Heart left ventricle (tissue), 16 donors: Measurements from ENCODE around the gene FAM3B. TPM values are rescaled to one million over a fixed set of nuclear protein-coding genes. Genes with fewer than 3 reads are reported as not detected.

Experiments used
- ATAC-seq, 4 donors: fragments of 200-7000 bp; cut with Tn5 transposase; one replicate each; pipeline ENCODE4 v1.9.1; 2020 to 2022; ENCODE audit warnings: moderate library complexity in 4 of 4, mild to moderate bottlenecking in 3 of 4, moderate number of reproducible peaks in 1 of 4
- DNase-seq, 5 donors: peaks; one replicate each; pipeline ENCODE4 v3.0.0-alpha.2; 2020
- H3K27ac ChIP-seq, 12 donors: fragments of 200-600 bp; sonication (generic) in 4 of 12; one replicate each; pipeline versions ENCODE4 v1.5.0 to v1.8.0; 2016 to 2022; ENCODE audit warnings: mild to moderate bottlenecking in 2 of 12
- H3K27me3 ChIP-seq, 9 donors: fragments of 200-600 bp; sonication (generic) in 2 of 9; one replicate each; pipeline versions ENCODE4 v1.5.1 to v1.8.0; 2016 to 2022; ENCODE audit warnings: mild to moderate bottlenecking in 3 of 9
- H3K36me3 ChIP-seq, 9 donors: fragments of 200-600 bp; sonication (generic) in 2 of 9; one replicate each; pipeline versions ENCODE4 v1.5.0 to v1.8.0; 2018 to 2022; ENCODE audit warnings: mild to moderate bottlenecking in 2 of 9
- H3K4me1 ChIP-seq, 12 donors: fragments of 200-600 bp; sonication (generic) in 4 of 12; one replicate each; pipeline versions ENCODE4 v1.5.0 to v1.8.0; 2016 to 2022; ENCODE audit warnings: mild to moderate bottlenecking in 3 of 12
- H3K4me3 ChIP-seq, 12 donors: fragments of 200-600 bp; sonication (generic) in 4 of 12; one replicate each; pipeline versions ENCODE4 v1.5.0 to v1.8.0; 2017 to 2022; ENCODE audit warnings: mild to moderate bottlenecking in 9 of 12, moderate library complexity in 4 of 12
- H3K9me3 ChIP-seq, 12 donors: fragments of 200-600 bp; sonication (generic) in 4 of 12; one replicate each; pipeline versions ENCODE4 v1.5.0 to v1.8.0; 2016 to 2022; ENCODE audit warnings: mild to moderate bottlenecking in 1 of 12
- CTCF ChIP-seq, 12 donors: fragments of 200-600 bp; sonication (generic) in 4 of 12; IDR thresholded peaks; one replicate each; pipeline versions ENCODE4 v1.5.0 to v1.8.0; 2018 to 2022; ENCODE audit warnings: antibody characterized with exemption in 12 of 12, mild to moderate bottlenecking in 5 of 12
- POLR2A ChIP-seq, 2 donors: fragments of 450-650 bp; IDR thresholded peaks; one replicate each; pipeline ENCODE4 v1.6.1; 2017; ENCODE audit warnings: antibody characterized with exemption in 2 of 2, mild to moderate bottlenecking in 2 of 2, moderate library complexity in 2 of 2
- WGBS, 4 donors: extraction: QIAGEN DNeasy Blood & Tissue Kit in 2 of 4; methylation state at CpG; one replicate each; pipeline versions ENCODE4 v1.1.5 to v1.1.7; 2013 to 2018; 5-methylcytosine and 5-hydroxymethylcytosine counted together
- intact Hi-C, 10 donors: fragments of 100-400 bp; cut with DNase I; formaldehyde crosslinking; loops; one replicate each; pipeline versions ENCODE4 v1.11.1 to v1.14.2; 2022
- polyA plus RNA-seq, 2 donors: library from polyadenylated mRNA; stranded (reverse); fragments of 200-250 nt; gene quantifications; one replicate each; pipeline ENCODE4 v1.2.3, GENCODE V29; 2013
- total RNA-seq, 9 donors: library from RNA; depleted of rRNA in 2 of 9; stranded (reverse); fragments of >200 nt in 2 of 9; fragmentation: NEBNext Ultra II Directional in 3 of 9; extraction: Animal tissue kit (Norgen Biotek cat#: 25700) in 3 of 9; gene quantifications; one replicate each; pipeline versions ENCODE4 v1.1.0 to v1.2.4, GENCODE V29; 2016 to 2023
- donor health status: ischemic (EF 13 %, LVEDD 7.1; RV severe dilation, severe dysfunction).
- donor health status: healthy with polysubstance abuse.
- donor health status: DM: no; HTN: yes; CAD: no.
- donor health status: DM: no; HTN: no; CAD: no.
- donor health status: ischemic (EF 25% LVEDD 6.9; RV normal size, moderate dysfunction).
- donor health status: ischemic (EF 25% LVEDD 5.7; RV mildly dilated, moderate dysfunction).
- donor health status: healthy.
- donor health status: DM: yes; HTN: yes; CAD: no.
- donor health status: ischemic (EF 35%, LVEDD 5.7; RV mildly dilated, moderate dysfunction).
- donor health status: nonischemic (EF 11% LVEDD 7.7; RV severe dilation, severe dysfunction).
- donor health status: DM: yes; HTN: yes; CAD: no.
- donor health status: PGD.
- donor health status: ischemic (EF 29% LVEDD 5.4; RV normal size, mild dysfunction).
- donor health status: nonischemic (EF 23%, LVEDD 6.1; RV moderate dilation, normal function).

FAM3B gene
- total and polyA plus RNA-seq, 11 donors: 0.10 to 0.54 TPM; not detected in 9

GRCh38 chr21:41361786-41362604 lies 45.4 kb downstream of the FAM3B start, which contains the start of gene MX2:
Gene MX2, plus strand, starts transcription at chr21:41362027. Its CDS starts 14,880 bp downstream, at chr21:41376907.
- Histone ChIP-seq H3K36me3 (peaks cover 0 to 19% (median 0%) of the 10 kb centered on the region in 9 donors), H3K4me3 (peak within 1 kb of the TSS; percentile 16 to 70 (median 55)), H3K4me1 (peaks cover 0 to 43% (median 16%) of the 10 kb centered on the region in 12 donors), H3K27ac (peak within 1 kb of the TSS; percentile 80 to 98 (median 94)), H3K9me3 (no peaks in the 10 kb centered on the region), H3K27me3 (peaks cover 0 to 4% (median 0%) of the 10 kb centered on the region in 9 donors)
- WGBS, 4 donors: 25 to 32% (median 28%) methylated on average over 24 of the region's 24 CpGs
- DNase-seq: peak; percentile 79 to 84 (median 81)
- ATAC-seq: peak; percentile 85 to 94 (median 88)
- no peak for TF ChIP-seq CTCF (IDR thresholded peaks at IDR 0.05)
- TF ChIP-seq POLR2A (IDR thresholded peaks at IDR 0.05): no peak
- intact Hi-C loops: loop anchor here in 4 of 10 donors (5.0 to 10.0 kb wide), 4 partner anchors 55 to 197 kb away; partner anchors contain the start of genes BACE2 (in 2 of the 4) and MX1 (in 1 of the 4)

GRCh38 chr21:41362605-41363369 lies 46.2 kb downstream of the FAM3B start:
- no peak for TF ChIP-seq CTCF (IDR thresholded peaks at IDR 0.05)
- no peak for TF ChIP-seq POLR2A (IDR thresholded peaks at IDR 0.05)
- 81 to 85% (median 82%) methylated on average over 16 of the region's 16 CpGs for WGBS, 4 donors
- peaks cover 0 to 50% (median 20%) of the 10 kb centered on the region in 12 donors for H3K4me1 ChIP-seq
- intact Hi-C loops: loop anchor here in 4 of 10 donors (5.0 to 10.0 kb wide), 4 partner anchors 55 to 198 kb away; partner anchors contain the start of genes BACE2 (in 2 of the 4) and MX1 (in 1 of the 4)
- peak in 2 of 4 donors; percentile 1 for ATAC-seq
- no peak for DNase-seq
- peaks cover 0 to 23% (median 0%) of the 10 kb centered on the region in 9 donors for H3K36me3 ChIP-seq
- no peaks in the 10 kb centered on the region for H3K9me3 ChIP-seq
- H3K27me3 ChIP-seq: peaks cover 0 to 4% (median 0%) of the 10 kb centered on the region in 9 donors
- H3K27ac ChIP-seq: peak overlapping the region; percentile 80 to 98 (median 94)
- H3K4me3 ChIP-seq: peak overlapping the region; percentile 3 to 70 (median 55)

GRCh38 chr21:41363370-41364270 lies 47.0 kb downstream of the FAM3B start:
- TF ChIP-seq POLR2A (IDR thresholded peaks at IDR 0.05) (no peak), CTCF (IDR thresholded peaks at IDR 0.05) (no peak)
- Histone ChIP-seq H3K4me3 (peak overlapping the region in 5 of 12 donors; percentile 56 to 70 (median 67)), H3K9me3 (no peaks in the 10 kb centered on the region), H3K36me3 (peaks cover 0 to 26% (median 0%) of the 10 kb centered on the region in 9 donors), H3K27me3 (peaks cover 0 to 5% (median 0%) of the 10 kb centered on the region in 9 donors), H3K4me1 (peaks cover 0 to 59% (median 23%) of the 10 kb centered on the region in 12 donors), H3K27ac (peak overlapping the region in 8 of 12 donors; percentile 84 to 98 (median 94))
- no peak for DNase-seq
- ATAC-seq: no peak
- intact Hi-C loops: loop anchor here in 4 of 10 donors (5.0 to 10.0 kb wide), 4 partner anchors 54 to 199 kb away; partner anchors contain the start of genes BACE2 (in 2 of the 4) and MX1 (in 1 of the 4)
- WGBS, 4 donors: 92 to 93% (median 93%) methylated on average over 15 to 18 of the region's 18 CpGs
